SK-N-SH (cell line): Measurements from ENCODE around the gene GABRB2.

ENCODE experiments used
- CTCF ChIP-seq: fragments of 200-600 bp; sonication (generic); IDR thresholded peaks from 2 replicates; pipeline ENCODE4 v1.6.1; 2017; ENCODE audit warnings: antibody characterized with exemption, mild to moderate bottlenecking, moderate library complexity
- ELF1 ChIP-seq: IDR thresholded peaks from 2 replicates; pipeline ENCODE4 v1.4.0; 2012
- GABPA ChIP-seq: IDR thresholded peaks from 2 replicates; pipeline ENCODE4 v1.4.0; 2012; ENCODE audit warnings: low read depth, mild to moderate bottlenecking
- JUND ChIP-seq: IDR thresholded peaks from 2 replicates; pipeline ENCODE4 v1.4.0; 2012
- MAX ChIP-seq: IDR thresholded peaks from 2 replicates; pipeline ENCODE4 v1.4.0; 2012; ENCODE audit warnings: low read depth
- MEF2A ChIP-seq: IDR thresholded peaks from 2 replicates; pipeline ENCODE4 v1.4.0; 2012; ENCODE audit warnings: low read depth, borderline replicate concordance
- RAD21 ChIP-seq: IDR thresholded peaks from 2 replicates; pipeline ENCODE4 v1.6.1; 2012; ENCODE audit warnings: mild to moderate bottlenecking, low read length
- REST ChIP-seq: IDR thresholded peaks from 2 replicates; pipeline ENCODE4 v1.6.1; 2012; ENCODE audit warnings: mild to moderate bottlenecking, low read depth, low read length, moderate library complexity
- RFX5 ChIP-seq: IDR thresholded peaks from 2 replicates; pipeline ENCODE4 v1.6.1; 2012; ENCODE audit warnings: mild to moderate bottlenecking, improper control_type of control experiment, low read length
- SIN3A ChIP-seq: IDR thresholded peaks from 2 replicates; pipeline ENCODE4 v1.6.1; 2012; ENCODE audit warnings: low read depth, mild to moderate bottlenecking, low read length, moderate library complexity, borderline replicate concordance
- ZBTB33 ChIP-seq: IDR thresholded peaks from 2 replicates; pipeline ENCODE4 v1.4.0; 2012; ENCODE audit warnings: low read depth, borderline replicate concordance

GRCh38 chr5:161372682-161373344, 173.7 kb downstream of the GABRB2 start:
- TF ChIP-seq JUND (no peak), RAD21 (no peak), CTCF (no peak), MEF2A (no peak), RFX5 (no peak), ELF1 (no peak), GABPA (no peak), SIN3A (no peak), MAX (no peak), ZBTB33 (no peak), REST (no peak)
